Measurements from ENCODE around the gene ANO3. TPM values are rescaled to one million over a fixed set of nuclear protein-coding genes. Genes with fewer than 3 reads are reported as not detected.

The ANO3 gene
- total RNA-seq, 1 donor from 2014 or later: not detected

DNA sequence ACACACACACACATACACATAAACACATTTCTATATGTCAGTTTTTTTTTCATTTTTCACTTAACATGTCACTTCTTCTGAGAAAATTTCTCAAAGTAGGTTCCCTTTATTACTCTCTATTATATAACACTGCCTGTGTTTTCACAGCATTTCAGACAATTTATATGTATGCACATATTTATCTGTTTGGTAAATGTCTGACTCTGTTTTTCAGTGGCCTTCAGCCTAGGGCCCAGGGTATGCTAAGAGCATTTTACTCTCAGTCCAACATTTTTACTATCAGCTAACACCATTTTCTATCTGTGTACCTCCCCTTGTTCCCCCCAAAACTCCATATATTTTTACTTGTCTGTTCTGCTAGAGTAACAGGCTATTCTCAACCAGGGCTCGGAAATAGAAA, 92.3 kb downstream of the ANO3 start:
- no peaks in the 10 kb centered on the region for H3K36me3 ChIP-seq

GRCh38 chr11:26439854-26440253, 107.9 kb downstream of the ANO3 start:
- no peak for TF ChIP-seq POLR2A (IDR thresholded peaks at IDR 0.05)
- TF ChIP-seq, protein P1, sequence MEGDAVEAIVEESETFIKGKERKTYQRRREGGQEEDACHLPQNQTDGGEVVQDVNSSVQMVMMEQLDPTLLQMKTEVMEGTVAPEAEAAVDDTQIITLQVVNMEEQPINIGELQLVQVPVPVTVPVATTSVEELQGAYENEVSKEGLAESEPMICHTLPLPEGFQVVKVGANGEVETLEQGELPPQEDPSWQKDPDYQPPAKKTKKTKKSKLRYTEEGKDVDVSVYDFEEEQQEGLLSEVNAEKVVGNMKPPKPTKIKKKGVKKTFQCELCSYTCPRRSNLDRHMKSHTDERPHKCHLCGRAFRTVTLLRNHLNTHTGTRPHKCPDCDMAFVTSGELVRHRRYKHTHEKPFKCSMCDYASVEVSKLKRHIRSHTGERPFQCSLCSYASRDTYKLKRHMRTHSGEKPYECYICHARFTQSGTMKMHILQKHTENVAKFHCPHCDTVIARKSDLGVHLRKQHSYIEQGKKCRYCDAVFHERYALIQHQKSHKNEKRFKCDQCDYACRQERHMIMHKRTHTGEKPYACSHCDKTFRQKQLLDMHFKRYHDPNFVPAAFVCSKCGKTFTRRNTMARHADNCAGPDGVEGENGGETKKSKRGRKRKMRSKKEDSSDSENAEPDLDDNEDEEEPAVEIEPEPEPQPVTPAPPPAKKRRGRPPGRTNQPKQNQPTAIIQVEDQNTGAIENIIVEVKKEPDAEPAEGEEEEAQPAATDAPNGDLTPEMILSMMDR (IDR thresholded peaks at IDR 0.05): no peak
- TF ChIP-seq POLR2AphosphoS5 (IDR thresholded peaks at IDR 0.05; ENCODE audit: insufficient read depth in 1 of 2, low read depth in 1 of 2): no peak
- DNase-seq (ENCODE audit: extremely low spot score in 2 of 2): no peak
- no peak overlapping the region for H3K4me3 ChIP-seq
- intact Hi-C loops (cut with DNase I): no loop called here
- no peak overlapping the region for H3K27ac ChIP-seq
- no peaks in the 10 kb centered on the region for H3K36me3 ChIP-seq
- no peaks in the 10 kb centered on the region for H3K27me3 ChIP-seq
- no peaks in the 10 kb centered on the region for H3K4me1 ChIP-seq
- H3K9me3 ChIP-seq: no peaks in the 10 kb centered on the region

More for the DNA sequence above, 92.3 kb downstream of the ANO3 start:
- no peaks in the 10 kb centered on the region for H3K27me3 ChIP-seq
- H3K4me1 ChIP-seq: no peaks in the 10 kb centered on the region
- no peak overlapping the region for H3K4me3 ChIP-seq
- H3K27ac ChIP-seq: no peak overlapping the region
- intact Hi-C loops (cut with DNase I): no loop called here
- TF ChIP-seq POLR2A (IDR thresholded peaks at IDR 0.05) (no peak), POLR2AphosphoS5 (IDR thresholded peaks at IDR 0.05; ENCODE audit: insufficient read depth in 1 of 2, low read depth in 1 of 2) (no peak)
- TF ChIP-seq, protein P1 (IDR thresholded peaks at IDR 0.05): no peak
- H3K9me3 ChIP-seq: no peaks in the 10 kb centered on the region
- no peak for DNase-seq (ENCODE audit: extremely low spot score in 2 of 2)

- Histone ChIP-seq H3K9me3 (no peaks in the 10 kb centered on the region), H3K27me3 (no peaks in the 10 kb centered on the region), H3K4me3 (no peak overlapping the region), H3K4me1 (no peaks in the 10 kb centered on the region), H3K36me3 (no peaks in the 10 kb centered on the region), H3K27ac (no peak overlapping the region)
- DNase-seq (ENCODE audit: extremely low spot score in 2 of 2): no peak
- intact Hi-C loops (cut with DNase I): no loop called here
- TF ChIP-seq, protein P1 (IDR thresholded peaks at IDR 0.05): no peak
Observed at GRCh38 chr11:26442131-26442530, 110.2 kb downstream of the ANO3 start.

DNA sequence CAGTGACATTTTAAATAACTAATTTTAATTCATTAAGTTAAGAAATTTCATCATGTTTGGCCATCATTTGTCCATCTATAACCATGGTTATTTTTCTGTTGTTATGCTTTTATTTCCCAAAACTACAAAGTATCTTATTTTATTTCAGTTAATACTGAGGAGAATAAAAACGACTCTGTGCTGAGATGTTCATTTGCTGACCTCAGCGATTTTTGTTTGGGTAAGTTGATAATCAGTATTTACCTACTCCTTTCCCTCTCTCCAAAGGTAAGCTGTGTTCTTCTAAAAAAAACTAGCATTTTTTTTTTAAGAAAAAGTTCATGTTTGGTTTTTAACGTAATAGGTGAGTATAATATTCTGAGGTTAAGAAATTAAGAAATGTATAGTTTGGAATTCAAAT, 111.7 kb downstream of the ANO3 start:
- DNase-seq (ENCODE audit: extremely low spot score in 2 of 2): no peak
- Histone ChIP-seq H3K27ac (no peak overlapping the region), H3K27me3 (no peaks in the 10 kb centered on the region), H3K4me3 (no peak overlapping the region), H3K36me3 (no peaks in the 10 kb centered on the region), H3K9me3 (no peaks in the 10 kb centered on the region), H3K4me1 (no peaks in the 10 kb centered on the region)
- intact Hi-C loops (cut with DNase I): no loop called here
- TF ChIP-seq, protein P1 (IDR thresholded peaks at IDR 0.05): no peak
- no peak for TF ChIP-seq POLR2A (IDR thresholded peaks at IDR 0.05)
- TF ChIP-seq POLR2AphosphoS5 (IDR thresholded peaks at IDR 0.05; ENCODE audit: insufficient read depth in 1 of 2, low read depth in 1 of 2): no peak

- H3K4me3 ChIP-seq: no peak overlapping the region
- DNase-seq (ENCODE audit: extremely low spot score in 2 of 2): no peak
- no peak overlapping the region for H3K27ac ChIP-seq
- H3K4me1 ChIP-seq: no peaks in the 10 kb centered on the region
- H3K27me3 ChIP-seq: no peaks in the 10 kb centered on the region
- H3K9me3 ChIP-seq: no peaks in the 10 kb centered on the region
- intact Hi-C loops (cut with DNase I): no loop called here
- no peaks in the 10 kb centered on the region for H3K36me3 ChIP-seq
- no peak for TF ChIP-seq POLR2A (IDR thresholded peaks at IDR 0.05)
- TF ChIP-seq POLR2AphosphoS5 (IDR thresholded peaks at IDR 0.05; ENCODE audit: insufficient read depth in 1 of 2, low read depth in 1 of 2): no peak
- TF ChIP-seq, protein P1 (IDR thresholded peaks at IDR 0.05): no peak
Observed at GRCh38 chr11:26457636-26458035, 125.7 kb downstream of the ANO3 start.

Measured in vagina (tissue), 2 donors.